ENCODE results near the gene EMILIN2. TPM values are rescaled to one million over a fixed set of nuclear protein-coding genes. Genes with fewer than 3 reads are reported as not detected.
A peak's percentile ranks its signal among the peaks of the same experiment; 100 is the strongest.

The EMILIN2 gene
- total RNA-seq, 1 experiment from 2014 or later, result 4.3 TPM

DNA sequence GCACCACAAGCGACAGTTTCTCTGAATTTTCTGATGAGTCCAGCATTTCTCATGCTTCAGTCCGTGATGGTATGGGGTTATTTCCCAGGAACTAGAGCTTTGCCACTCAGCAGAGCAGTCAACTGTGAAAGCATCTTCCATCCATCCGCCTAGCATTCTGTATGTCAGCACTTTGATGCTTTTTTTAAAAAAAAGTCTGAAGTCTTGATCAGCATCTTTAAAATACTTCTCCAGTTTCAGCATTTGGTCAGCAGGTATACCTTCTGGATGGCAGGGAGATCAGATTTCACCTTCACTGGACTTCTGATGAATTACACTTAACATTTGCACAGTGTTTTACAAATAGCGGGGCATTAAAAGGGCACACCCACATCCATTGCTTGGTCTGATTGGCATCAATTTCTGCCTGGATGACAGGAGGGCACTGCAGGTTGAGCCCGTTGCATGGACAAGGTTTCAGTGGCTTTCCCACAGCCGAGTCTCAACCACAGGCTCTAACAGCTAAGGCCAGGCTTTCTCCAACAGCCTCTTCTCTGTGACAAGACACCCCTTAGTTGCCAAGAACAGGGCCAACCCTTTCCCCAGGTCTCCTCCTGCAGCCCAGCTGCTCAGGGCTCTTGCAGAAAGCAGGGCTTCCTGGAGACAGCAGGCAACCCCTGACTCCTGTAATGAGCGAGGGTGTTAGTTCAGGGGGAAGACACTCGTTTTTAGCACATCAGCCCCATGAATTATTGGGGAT is 54.0 kb downstream of the EMILIN2 start:
- DNase-seq (ENCODE audit: low spot score), result no peak

DNA sequence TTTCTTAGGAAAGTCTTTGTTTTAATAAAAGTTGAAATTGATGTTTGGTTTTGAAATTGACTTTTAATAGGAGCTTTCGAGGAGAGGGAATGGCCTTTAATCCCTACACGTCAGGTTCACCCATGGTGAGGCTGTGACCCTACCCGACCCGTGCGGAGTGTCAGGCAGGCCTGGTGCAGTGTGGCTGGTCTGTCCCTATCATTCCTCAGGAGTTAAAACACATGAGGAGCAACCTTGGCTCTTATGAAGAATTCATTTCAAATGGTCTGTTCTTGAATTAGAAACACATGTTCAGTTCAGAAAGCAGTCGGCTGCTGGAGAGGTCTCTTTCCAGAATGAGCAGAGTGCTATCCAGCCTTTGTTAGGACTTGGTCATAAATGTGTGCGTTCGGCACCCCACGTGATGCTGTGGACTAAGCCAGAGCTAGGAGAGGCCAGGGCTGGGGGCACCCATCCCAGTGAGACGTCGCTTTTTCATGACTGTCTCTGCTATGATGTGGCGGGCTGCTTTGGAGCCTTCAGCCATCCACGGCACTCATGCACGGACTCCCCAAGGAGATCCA is 54.7 kb downstream of the EMILIN2 start:
- DNase-seq (ENCODE audit: low spot score), result no peak

DNA sequence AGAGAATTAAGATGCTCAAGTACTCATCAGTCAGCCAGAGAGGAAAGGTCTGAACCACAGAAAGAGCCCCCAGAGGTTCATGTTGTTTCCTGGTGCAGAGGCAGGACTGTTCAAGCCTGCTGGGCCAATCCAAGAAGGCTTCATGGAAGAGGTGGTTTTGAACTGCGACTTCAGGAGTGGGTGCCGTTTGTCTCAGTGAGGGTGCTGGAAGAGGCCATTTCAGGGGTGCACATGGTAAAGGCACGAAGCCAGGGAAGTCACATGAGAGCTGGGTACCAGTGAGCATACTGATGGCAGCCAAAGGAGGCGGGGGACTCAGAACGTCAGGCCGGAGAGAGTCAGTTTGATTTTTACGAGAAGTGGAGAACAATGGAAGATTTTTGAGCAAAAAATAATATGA is 55.5 kb downstream of the EMILIN2 start:
- DNase-seq (ENCODE audit: low spot score), result no peak

DNA sequence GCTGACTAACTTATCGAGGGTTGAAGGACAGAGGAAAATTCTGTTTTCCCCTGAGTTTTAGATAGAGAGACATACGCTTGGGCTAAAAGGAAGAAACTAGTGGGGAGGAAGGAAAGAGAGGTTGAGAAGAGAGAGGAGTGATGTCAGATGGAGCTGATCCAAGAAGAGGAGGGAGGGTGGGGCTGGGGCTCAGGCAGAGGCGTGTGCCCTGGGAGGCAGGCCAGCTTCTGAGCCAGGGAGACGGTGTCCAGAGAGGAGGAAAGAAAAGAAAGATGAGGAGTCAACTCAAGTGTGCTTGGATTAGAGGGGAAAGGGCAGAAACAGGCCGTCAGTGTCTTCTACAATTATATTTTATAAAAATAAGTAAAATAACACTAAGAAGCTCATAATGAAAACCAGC is 56.2 kb downstream of the EMILIN2 start:
- DNase-seq (ENCODE audit: low spot score), result peak; percentile 61

DNA sequence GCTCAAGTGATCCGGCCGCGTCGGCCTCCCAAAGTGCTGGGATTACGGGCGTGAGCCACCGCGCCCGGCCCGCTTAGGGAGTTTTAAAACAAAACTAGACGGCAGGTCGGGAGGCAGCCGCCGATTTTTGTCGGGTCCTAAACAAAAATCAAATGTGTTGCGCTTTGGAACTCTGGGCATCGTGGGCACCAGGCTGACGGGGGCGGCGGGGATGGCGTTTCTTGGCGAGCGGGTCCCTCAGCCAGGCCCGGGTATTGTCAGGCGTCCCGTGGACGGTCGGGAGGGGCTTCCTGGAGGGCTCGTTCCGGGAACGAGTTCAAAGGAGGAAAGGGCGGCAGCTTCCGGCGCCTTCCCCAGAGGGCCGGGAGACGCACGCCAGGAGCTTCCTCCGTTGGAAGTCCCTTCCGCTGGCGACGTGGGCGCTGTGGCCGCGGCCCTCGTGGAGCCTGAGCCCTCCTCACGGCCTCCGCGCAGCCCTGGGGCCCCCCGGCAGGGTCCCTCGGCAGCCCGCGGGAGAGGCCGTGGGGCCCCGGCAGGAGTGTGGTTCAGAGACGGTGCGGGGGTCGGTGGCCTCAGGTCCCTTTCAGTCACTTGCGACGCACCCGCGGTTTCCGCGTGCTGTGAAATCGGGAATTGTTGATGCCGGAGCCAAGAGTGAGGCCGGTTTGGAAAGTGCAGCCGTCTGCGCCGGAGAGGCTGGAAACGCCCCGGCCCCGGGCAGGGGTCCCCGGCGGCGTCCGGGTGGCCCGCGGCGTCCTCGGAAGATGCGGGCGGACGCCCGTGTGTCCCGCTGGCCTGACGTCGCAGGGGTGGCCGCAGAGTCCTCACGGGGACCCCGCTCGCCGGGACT is 59.3 kb downstream of the EMILIN2 start:
- no peak for DNase-seq (ENCODE audit: low spot score)

DNA sequence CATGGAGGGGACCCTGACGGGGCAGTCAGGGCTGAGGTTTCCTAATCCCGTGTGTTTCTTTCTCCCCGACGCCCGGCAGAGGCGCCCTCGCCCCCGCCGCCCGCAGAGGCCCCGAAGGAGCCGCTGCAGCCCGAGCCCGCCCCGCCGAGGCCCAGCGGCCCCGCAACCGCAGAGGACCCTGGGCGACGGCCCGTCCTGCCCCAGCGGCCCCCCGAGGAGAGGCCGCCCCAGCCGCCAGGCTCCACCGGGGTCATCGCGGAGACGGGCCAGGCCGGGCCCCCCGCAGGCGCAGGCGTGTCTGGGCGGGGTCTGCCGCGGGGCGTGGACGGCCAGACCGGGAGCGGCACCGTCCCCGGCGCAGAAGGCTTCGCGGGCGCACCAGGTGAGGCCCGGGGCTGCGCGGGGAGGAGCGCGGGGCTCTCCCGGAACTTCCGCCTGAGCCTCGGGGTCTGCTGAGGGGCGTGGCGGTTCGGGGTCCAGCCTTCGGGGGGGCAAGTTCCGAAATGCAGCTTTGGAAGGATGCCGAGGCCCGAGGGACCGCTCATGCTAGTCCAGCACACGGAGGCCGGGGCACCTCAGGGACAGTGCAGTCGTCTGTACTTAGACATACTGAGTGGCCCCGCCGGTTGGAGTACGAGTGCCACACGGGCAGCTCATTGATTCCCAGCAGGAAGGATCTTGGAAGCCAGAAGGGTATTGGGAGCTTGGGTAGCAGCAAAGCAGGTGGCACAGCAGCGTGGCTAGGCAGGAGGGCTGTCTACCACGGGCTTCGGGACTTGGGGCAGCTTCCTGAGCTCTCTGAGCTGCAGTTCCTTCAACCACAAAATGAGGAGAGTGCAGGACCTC is 60.1 kb downstream of the EMILIN2 start:
- no peak for DNase-seq (ENCODE audit: low spot score)

DNA sequence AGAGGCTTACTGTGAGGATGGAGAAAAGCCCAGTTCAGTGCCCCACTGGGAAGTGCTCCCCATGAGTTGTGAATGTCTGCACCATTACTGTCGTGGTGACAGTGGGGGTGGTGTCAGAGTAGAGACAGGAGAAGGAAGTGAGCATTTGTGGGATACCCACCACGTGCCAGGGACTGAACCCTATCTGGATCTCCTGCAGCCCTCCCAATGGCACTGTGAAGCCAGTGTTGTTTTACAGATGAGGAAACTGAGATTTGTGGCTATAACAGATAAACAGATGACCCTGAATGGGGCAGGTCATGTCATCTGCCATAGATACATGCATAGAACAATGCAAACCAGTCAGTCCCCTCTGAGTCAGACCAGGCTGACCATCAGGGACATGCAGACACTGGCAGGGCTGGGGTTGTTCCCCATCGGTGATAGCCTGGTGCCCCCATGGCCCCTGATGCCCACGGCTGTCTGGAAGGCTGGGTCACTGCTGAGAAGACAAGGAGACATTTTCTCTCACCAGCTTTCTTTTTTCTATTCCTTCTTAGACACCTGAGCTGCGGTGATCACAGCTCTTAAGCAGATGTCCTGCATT is 60.8 kb downstream of the EMILIN2 start:
- DNase-seq (ENCODE audit: low spot score), result no peak

DNA sequence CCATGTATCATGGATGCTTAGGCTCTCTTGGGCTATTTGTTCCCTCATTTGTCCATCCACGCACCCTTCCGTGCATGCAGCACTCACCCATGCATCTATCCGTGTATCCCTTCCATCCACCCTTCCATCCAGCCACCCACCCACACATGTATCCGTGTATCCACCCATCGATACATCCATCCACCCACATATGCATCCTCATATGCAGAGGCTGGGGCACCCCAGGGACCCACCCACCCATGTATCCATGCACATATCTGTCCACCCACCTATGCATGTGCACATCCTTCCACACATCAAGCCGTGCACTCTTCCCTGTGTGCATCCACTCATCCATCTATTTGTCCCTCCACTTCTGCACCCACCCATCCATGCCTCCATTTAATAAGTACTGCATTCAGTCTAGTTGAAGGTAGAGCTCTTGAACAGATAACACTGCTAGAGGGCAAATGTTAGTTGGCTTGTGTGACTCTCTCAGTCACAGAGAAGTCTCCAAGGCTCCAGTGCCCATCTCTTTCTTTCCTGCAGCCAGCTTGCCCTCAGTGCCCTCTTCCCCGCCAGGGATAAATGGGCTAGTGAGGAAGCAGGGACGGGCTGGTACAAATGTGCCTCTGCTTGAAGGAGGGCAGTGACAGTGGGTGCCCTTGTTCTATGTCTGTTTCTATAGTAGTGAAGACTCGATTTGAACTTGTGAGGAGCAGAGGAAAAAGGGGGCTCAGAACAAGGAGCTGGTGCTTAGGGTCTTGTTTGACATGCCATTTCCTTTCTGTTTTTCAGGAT is 61.5 kb downstream of the EMILIN2 start:
- no peak for DNase-seq (ENCODE audit: low spot score)

DNA sequence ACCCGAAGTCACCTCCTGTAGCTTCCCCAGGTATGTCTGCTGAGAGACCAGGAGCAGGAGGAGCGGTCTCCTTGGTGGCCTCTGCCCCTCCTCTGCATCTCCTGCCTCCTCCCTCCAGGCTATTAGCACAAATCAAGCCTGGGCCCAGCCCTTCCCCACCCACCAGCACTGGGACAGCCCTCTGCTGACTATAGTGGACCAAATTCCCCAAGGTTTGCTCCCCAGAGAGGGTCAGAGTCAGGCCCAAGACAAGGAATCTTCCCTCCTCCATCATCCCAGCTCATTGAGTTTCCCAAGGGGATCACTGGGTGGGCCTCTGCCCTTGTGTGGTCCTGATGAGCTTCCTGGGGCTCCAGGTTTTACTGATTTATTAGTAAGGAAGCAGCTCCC is 62.1 kb downstream of the EMILIN2 start:
- DNase-seq (ENCODE audit: low spot score), result no peak

DNA sequence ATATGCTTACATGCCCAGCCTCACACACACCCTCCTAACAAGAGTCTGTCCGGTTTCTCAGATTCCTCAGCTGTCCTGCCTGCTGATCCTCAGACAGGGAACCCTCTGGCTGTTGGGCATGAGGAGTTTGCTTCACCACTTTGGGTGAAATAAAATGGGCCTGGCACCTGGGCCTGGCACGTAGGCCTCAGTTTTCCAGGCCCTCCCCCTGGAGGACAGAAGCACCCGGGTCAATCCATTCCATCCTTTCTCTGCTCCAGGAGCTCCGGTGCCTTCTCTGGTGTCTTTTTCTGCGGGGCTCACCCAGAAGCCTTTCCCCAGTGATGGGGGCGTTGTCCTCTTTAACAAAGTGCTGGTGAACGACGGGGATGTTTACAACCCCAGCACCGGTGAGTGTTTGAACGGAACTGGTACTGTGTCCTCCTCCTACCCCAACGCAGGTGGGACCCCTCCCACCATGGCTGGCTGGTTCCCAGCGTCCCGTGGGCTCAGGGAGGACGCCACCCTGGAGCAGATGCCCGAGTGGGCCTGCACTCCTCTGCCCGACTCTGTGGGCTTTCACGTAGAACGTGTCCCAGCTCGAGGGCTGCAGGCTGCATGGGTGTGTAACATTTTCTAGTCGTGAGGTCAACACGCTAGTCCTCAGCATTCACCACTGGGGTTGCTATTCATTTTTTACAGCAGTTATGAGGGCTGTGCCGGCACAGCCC is 62.8 kb downstream of the EMILIN2 start:
- DNase-seq (ENCODE audit: low spot score), result no peak

DNA sequence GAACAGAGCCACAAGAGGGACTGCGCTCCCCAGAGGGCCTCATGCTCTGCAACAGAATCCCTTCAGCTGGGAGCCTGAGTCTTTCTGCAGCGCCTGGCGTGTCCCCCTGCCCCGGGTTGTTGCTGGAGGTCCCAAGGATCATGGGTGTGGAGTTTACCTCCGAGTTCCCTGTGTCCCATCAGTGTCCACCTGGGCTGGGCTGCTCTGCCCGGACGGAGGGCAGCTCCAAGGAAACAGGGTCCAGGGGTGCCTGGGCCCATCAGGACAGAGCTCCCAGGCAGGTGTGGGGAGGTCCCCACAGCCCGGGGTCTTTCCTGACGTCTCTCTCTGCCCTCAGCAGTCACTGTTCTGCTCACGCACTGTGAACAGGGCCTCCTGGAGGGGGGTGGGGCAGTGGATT is 63.5 kb downstream of the EMILIN2 start:
- DNase-seq (ENCODE audit: low spot score), result no peak

DNA sequence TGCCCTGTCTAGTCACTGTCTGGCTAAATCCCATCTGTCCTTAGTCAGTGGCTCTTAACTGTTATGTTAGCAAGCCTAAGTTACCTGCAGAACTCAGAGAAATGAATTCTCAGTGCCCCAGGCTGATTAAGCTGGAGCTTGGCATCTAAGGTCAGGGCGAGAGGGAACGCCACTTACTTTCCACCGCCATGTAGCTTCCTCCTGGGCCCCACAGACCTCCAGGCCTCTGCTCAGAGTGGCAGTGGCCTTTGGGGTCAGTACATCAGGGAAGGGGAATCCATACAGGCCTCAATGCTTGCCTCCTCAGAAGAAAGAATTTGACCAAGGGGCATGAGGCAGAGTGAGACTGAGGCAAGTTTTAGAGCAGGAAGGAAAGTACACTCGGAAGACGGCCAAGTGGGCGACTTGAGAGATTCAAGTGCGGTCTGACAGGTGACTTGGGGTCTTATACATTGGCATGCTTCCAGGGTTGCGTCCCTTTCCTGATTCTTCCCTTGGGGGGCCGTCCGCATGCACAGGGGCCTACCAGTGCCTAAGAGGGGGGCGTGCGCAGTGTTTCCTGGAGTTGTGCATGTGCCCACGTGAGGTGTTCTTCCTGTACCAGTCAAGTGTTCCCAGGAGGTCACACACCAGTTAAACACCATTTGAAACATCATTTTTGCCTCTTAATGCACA is 64.1 kb downstream of the EMILIN2 start:
- no peak for DNase-seq (ENCODE audit: low spot score)

DNA sequence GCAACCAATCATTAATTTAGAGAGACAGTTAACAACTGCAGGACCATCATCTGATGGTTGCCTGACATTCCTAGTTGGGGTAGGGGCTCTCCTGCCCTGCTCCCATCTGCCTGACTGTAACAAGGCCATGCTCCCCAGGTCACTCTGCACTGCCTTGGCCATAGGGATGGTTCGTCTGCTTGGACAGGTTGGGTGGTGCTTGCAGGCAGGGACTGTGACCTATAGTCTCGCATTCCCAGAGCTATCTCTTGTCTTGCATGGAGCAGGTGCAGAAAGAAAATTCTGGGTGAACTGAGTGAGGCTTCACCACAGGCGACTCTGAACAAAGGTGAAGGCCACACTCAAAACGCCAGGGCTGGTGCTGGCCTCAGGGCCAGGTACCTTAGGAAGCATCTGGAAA is 64.7 kb downstream of the EMILIN2 start:
- no peak for DNase-seq (ENCODE audit: low spot score)

DNA sequence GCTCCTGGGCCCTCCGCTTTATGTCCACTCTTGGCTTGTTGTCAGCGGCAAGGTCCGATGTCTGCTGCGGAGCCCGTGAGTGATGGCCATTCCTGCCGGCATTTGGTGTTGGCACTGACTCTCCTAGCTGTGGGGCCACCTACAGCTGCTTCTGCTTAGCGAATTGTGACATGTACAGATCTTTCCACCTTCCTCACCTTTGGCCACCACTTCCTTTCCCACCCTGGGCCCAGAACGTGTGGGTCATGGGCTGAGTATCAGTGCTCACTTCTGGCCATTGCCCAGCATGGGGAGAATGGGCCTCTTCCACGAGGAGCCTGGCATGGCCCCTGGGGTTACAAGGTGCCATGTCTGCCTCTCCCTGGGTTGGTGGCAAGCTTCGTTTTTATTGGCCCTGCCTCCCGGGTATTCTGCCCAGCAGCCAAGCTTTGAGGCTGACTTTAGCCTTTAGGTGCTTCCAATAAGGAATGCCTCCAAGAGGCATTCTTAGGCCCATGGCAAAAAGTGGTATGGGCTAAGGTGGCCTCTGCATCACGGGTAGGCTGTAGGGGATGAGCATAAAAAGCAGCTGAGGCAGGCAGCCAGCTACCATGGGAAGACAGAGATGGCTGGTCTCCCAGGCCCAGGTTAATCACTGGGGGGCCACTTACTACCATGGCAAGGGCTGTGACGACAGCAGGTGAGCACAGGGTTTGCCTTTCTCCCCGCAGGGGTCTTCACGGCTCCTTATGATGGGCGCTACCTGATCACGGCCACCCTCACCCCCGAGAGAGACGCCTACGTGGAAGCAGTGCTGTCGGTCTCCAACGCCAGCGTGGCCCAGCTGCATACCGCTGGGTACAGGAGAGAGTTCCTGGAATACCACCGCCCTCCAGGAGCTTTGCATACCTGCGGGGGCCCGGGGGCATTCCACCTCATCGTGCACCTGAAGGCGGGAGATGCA is 65.8 kb downstream of the EMILIN2 start:
- DNase-seq (ENCODE audit: low spot score), result no peak

DNA sequence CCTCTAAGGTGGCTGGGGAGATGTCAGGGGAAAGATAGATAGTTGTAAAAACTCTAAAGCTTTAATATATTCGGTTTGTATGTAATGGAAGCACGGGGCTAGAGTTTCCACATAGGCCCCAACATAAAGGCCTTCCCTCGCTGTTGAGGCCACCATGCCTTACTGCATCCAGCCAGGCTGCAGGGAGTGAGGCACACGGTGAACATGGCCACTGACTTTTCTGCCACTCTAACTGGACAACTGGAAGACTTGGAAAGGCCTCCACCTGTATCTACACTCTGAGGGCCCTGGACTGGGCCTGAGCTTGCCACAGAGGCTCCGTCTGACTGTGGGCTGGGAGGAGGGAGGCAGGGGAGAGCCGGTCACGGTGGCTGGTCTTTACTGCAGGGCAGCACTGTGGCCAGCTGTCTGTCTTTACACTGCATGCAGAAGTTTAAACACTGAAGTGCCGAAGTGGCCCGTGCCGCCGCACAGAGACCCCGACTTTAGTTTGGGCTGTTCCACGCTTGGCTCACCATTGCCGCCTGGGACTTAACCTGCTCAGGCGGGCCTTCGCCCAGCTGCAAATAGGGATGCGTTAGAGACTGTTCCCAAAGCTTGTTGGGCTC is 66.7 kb downstream of the EMILIN2 start:
- no peak for DNase-seq (ENCODE audit: low spot score)

DNA sequence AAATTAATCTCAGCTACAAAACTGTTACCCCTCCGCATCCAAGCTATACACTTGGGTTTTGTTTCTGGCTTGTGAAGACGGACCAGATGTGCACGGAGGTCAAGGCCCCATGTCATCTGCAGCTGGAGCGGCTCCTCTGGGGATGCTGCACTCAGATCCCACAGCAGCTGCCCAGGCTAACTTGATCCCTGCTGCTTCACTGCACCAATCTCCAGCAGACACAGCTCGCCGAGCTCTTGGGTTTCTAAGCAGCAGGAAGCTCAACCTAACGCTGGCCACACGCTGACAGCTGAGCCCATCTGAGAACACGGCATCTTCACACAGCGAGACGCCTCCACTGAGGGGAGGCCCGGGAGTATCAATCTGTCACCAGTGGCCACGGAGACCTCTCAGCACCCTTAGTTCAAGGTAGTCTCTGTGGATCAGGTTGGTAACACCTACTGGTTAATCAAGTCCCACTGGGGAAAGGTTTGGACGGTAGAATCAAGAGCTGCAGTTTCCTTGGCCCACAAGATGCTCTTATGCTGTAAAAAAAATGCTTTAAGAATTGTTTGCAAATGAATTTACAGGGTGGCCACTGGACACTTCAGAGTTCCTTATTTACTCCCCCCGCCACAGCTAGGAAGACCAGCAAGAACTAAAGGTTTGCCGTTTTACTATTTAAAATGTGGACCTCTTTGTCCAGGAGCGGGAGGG is 67.5 kb downstream of the EMILIN2 start:
- DNase-seq (ENCODE audit: low spot score), result no peak

DNA sequence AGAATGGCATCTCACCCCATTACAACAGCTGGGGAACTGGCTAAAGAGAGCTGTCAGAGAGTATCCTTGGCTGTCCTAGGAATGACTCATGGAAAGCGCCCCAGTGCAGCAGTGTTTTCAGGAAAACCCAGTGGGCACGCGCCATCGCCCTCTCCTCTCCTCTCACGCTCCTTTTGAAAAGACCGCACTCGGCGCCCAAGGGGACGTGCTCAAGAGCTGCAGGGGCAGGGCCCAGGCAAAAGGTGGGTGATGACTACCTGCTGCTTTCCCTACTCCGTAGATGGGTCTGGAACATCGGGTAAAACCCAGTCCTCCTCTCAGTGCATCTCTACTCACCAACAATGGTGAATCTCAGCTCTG is 68.1 kb downstream of the EMILIN2 start:
- no peak for DNase-seq (ENCODE audit: low spot score)
